A549 (cell line): ENCODE measurements around the gene IRX2. TPM values are rescaled to one million over a fixed set of nuclear protein-coding genes. Genes with fewer than 3 reads are reported as not detected.

Source experiments
- ATAC-seq, 2 experiments: fragments of 200-7000 bp in 1 of 2; fragments of >200 bp in 1 of 2; cut with Nextera tagmentation in 1 of 2; cut with Tn5 transposase in 1 of 2; 3 replicates each; pipeline versions ENCODE4 v1.8.0 to v1.9.1; 2018 to 2020; ENCODE audit warnings: mild to moderate bottlenecking in 1 of 2, moderate library complexity in 1 of 2
- CTCF ChIA-PET: fragments of 300-600 bp; sonication (Branson Sonifier 250); formaldehyde crosslinking; extraction: SDS; loops from one replicate; lab custom pipeline; 2021; ENCODE audit warnings: antibody characterized with exemption, inconsistent platforms; lab: Yijun Ruan, JAX
- POLR2A ChIA-PET: fragments of 350-600 bp; formaldehyde crosslinking; extraction: SDS; loops from one replicate; lab custom pipeline; 2021; ENCODE audit warnings: antibody characterized with exemption, inconsistent platforms; lab: Yijun Ruan, JAX
- DNase-seq, 2 experiments: peaks; one replicate each; pipeline versions ENCODE4 v3.0.0 to v3.0.0-alpha.2; 2011 to 2016; ENCODE audit warnings: low read depth in 1 of 2, low spot score in 1 of 2
- FAIRE-seq: peaks from 2 replicates; lab custom pipeline; 2011; peaks lifted over from hg19 to GRCh38; lab: Jason Lieb, UNC
- H3K27ac ChIP-seq, 2 experiments: fragments of >200 bp; sonication (Bioruptor Twin); formaldehyde crosslinking; 3 replicates each; pipeline ENCODE4 v1.5.1; 2016 to 2017
- H3K4me1 ChIP-seq: fragments of >200 bp; sonication (Bioruptor Twin); formaldehyde crosslinking; 3 replicates; pipeline ENCODE4 v1.6.1; 2016
- H3K4me2 ChIP-seq: fragments of >200 bp; sonication (Bioruptor Twin); formaldehyde crosslinking; 3 replicates; pipeline ENCODE4 v1.6.1; 2016
- H3K4me3 ChIP-seq: fragments of >200 bp; sonication (Bioruptor Twin); formaldehyde crosslinking; 3 replicates; pipeline ENCODE4 v1.5.1; 2016
- H3K9me3 ChIP-seq: fragments of >200 bp; sonication (Bioruptor Twin); formaldehyde crosslinking; 3 replicates; pipeline ENCODE4 v1.6.1; 2016
- BHLHE40 ChIP-seq: IDR thresholded peaks from 2 replicates; pipeline ENCODE4 v1.6.1; 2012; ENCODE audit warnings: low read depth, low read length, inconsistent platforms
- CBX8 ChIP-seq: fragments of 200-600 bp; sonication (generic); IDR thresholded peaks from 2 replicates; pipeline ENCODE4 v1.6.1; 2016
- CTCF ChIP-seq: fragments of >200 bp; sonication (Bioruptor Twin); formaldehyde crosslinking; IDR thresholded peaks from 3 replicates; pipeline ENCODE4 v1.5.1; 2016
- ELK1 ChIP-seq: fragments of 150-350 bp; IDR thresholded peaks from 2 replicates; pipeline ENCODE4 v1.6.1; 2014; ENCODE audit warnings: low read depth, mild to moderate bottlenecking, low read length
- EP300 ChIP-seq, 2 experiments: fragments of >200 bp; sonication (Bioruptor Twin); formaldehyde crosslinking; IDR thresholded peaks; 2 replicates in 1 of 2; 3 replicates in 1 of 2; pipeline ENCODE4 v1.6.1; 2016 to 2017
- FOSB ChIP-seq: fragments of 250-450 bp; sonication (Bioruptor Pico); IDR thresholded peaks from 2 replicates; pipeline ENCODE4 v1.5.0; 2020; ENCODE audit warnings: mild to moderate bottlenecking, moderate library complexity
- FOXS1 ChIP-seq: fragments of 250-450 bp; sonication (Bioruptor Pico); IDR thresholded peaks from 2 replicates; pipeline ENCODE4 v1.5.0; 2020; ENCODE audit warnings: mild to moderate bottlenecking, moderate library complexity
- HDAC2 ChIP-seq: fragments of 200-600 bp; sonication (generic); IDR thresholded peaks from 2 replicates; pipeline ENCODE4 v1.6.1; 2016
- HEYL ChIP-seq: fragments of 250-450 bp; sonication (Bioruptor Pico); IDR thresholded peaks from 2 replicates; pipeline ENCODE4 v1.8.0; 2021; ENCODE audit warnings: mild to moderate bottlenecking, moderate library complexity
- HOXA7 ChIP-seq: fragments of 250-450 bp; sonication (Bioruptor Pico); IDR thresholded peaks from 2 replicates; pipeline ENCODE4 v1.5.0; 2020; ENCODE audit warnings: mild to moderate bottlenecking, moderate library complexity
- HOXB5 ChIP-seq: fragments of 250-450 bp; sonication (Bioruptor Pico); IDR thresholded peaks from 2 replicates; pipeline ENCODE4 v1.5.0; 2020; ENCODE audit warnings: mild to moderate bottlenecking, moderate library complexity
- KDM1A ChIP-seq: fragments of 200-600 bp; sonication (generic); IDR thresholded peaks from 2 replicates; pipeline ENCODE4 v1.6.1; 2016; ENCODE audit warnings: low read depth, mild to moderate bottlenecking
- MAFK ChIP-seq: fragments of 450-650 bp; IDR thresholded peaks from 2 replicates; pipeline ENCODE4 v1.6.1; 2014; ENCODE audit not compliant: partially characterized antibody
- NPAS2 ChIP-seq: fragments of 250-450 bp; sonication (Bioruptor Pico); IDR thresholded peaks from 2 replicates; pipeline ENCODE4 v1.8.0; 2022; ENCODE audit warnings: mild to moderate bottlenecking, moderate library complexity, borderline replicate concordance
- PBX3 ChIP-seq: IDR thresholded peaks from 2 replicates; pipeline ENCODE4 v1.6.1; 2012
- POLR2A ChIP-seq: IDR thresholded peaks from 2 replicates; pipeline ENCODE4 v1.6.1; 2012; ENCODE audit warnings: mild to moderate bottlenecking, low read length
- RAD21 ChIP-seq, 2 experiments: fragments of >200 bp in 1 of 2; sonication (Bioruptor Twin) in 1 of 2; formaldehyde crosslinking in 1 of 2; IDR thresholded peaks in 1 of 2; conservative IDR thresholded peaks in 1 of 2; 2 replicates in 1 of 2; 3 replicates in 1 of 2; pipeline ENCODE4 v1.6.1; 2012 to 2018; ENCODE audit warnings: inconsistent platforms in 1 of 2
- RARB ChIP-seq: fragments of 250-450 bp; sonication (Bioruptor Pico); IDR thresholded peaks from 2 replicates; pipeline ENCODE4 v1.8.0; 2021; ENCODE audit warnings: mild to moderate bottlenecking, moderate library complexity
- REST ChIP-seq: fragments of 200-600 bp; sonication (generic); IDR thresholded peaks from 2 replicates; pipeline ENCODE4 v1.6.1; 2016; ENCODE audit warnings: antibody characterized with exemption, mild to moderate bottlenecking, moderate library complexity
- RFX5 ChIP-seq: fragments of 450-650 bp; IDR thresholded peaks from 2 replicates; pipeline ENCODE4 v1.7.1; 2014; ENCODE audit warnings: antibody characterized with exemption, mild to moderate bottlenecking, moderate library complexity
- RNF2 ChIP-seq: fragments of 200-600 bp; sonication (generic); IDR thresholded peaks from 2 replicates; pipeline ENCODE4 v1.6.1; 2016; ENCODE audit warnings: low read depth, mild to moderate bottlenecking, antibody characterized with exemption, moderate library complexity, borderline replicate concordance
- ZFP36 ChIP-seq: fragments of 450-650 bp; IDR thresholded peaks from 2 replicates; pipeline ENCODE4 v1.6.1; 2014; ENCODE audit warnings: borderline replicate concordance; ENCODE audit not compliant: partially characterized antibody
- ZNF302 ChIP-seq: fragments of 250-450 bp; sonication (Bioruptor Pico); IDR thresholded peaks from 2 replicates; pipeline ENCODE4 v1.9.0; 2021; ENCODE audit warnings: inconsistent platforms, mild to moderate bottlenecking, moderate library complexity
- whole genome bisulfite sequencing: methylation state at CpG from one replicate; pipeline ENCODE4 v1.1.6; 2017; ENCODE audit errors: missing lambda C conversion rate; 5-methylcytosine and 5-hydroxymethylcytosine counted together
- polyA plus RNA-seq, 4 experiments: library from polyadenylated mRNA; depleted of rRNA in 3 of 4; stranded (reverse); fragments of >200 nt; fragmentation: RNase III in 1 of 4; extraction: RNeasy Plus Mini Kit Qiagen cat#74134 plus additional on column Dnase treatment in 1 of 4; gene quantifications; 2 replicates in 3 of 4; 3 replicates in 1 of 4; pipeline ENCODE4 v1.2.3, GENCODE V29; 2011 to 2017
- TF ChIP-seq, protein P1 (sequence below): fragments of >200 bp; sonication (Bioruptor Twin); formaldehyde crosslinking; IDR thresholded peaks from 3 replicates; pipeline ENCODE4 v1.6.1; 2016

The IRX2 gene
- polyA plus RNA-seq, 2 of the 4 experiments (the other 2 are of a cell fraction), result 0.30 to 0.67 TPM

- ATAC-seq, result no peak
- TF ChIP-seq, protein P1, sequence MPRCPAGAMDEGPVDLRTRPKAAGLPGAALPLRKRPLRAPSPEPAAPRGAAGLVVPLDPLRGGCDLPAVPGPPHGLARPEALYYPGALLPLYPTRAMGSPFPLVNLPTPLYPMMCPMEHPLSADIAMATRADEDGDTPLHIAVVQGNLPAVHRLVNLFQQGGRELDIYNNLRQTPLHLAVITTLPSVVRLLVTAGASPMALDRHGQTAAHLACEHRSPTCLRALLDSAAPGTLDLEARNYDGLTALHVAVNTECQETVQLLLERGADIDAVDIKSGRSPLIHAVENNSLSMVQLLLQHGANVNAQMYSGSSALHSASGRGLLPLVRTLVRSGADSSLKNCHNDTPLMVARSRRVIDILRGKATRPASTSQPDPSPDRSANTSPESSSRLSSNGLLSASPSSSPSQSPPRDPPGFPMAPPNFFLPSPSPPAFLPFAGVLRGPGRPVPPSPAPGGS, result no peak
- TF ChIP-seq HDAC2 (no peak), NPAS2 (no peak), HOXA7 (CRISPR knock-in tag) (no peak), RAD21 (conservative IDR thresholded peaks at IDR 0.05 in 1 of 2, IDR thresholded peaks at IDR 0.05 in 1 of 2) (no peak), HOXB5 (CRISPR knock-in tag) (no peak), ELK1 (no peak), POLR2A (no peak), MAFK (no peak)
- TF ChIP-seq, all 56 proteins: peak for 0
- CTCF ChIA-PET, result interaction anchor here (1.0 to 1.5 kb wide), 2 partner anchors 11 to 24 kb away, joined by 3 to 4 read pairs; no protein-coding TSS in a partner anchor
- POLR2A ChIA-PET, result no interaction called here
- Histone ChIP-seq H3K9me3 (no peaks in the 10 kb centered on the region), H3K27ac (no peak overlapping the region), H3K4me2 (no peak overlapping the region), H3K4me3 (no peak overlapping the region), H3K4me1 (no peaks in the 10 kb centered on the region)
- 7% methylated on average over 9 of the region's 10 CpGs for WGBS
- FAIRE-seq (no peak), DNase-seq (no peak)
Observed at GRCh38 chr5:2738156-2738699, 13.2 kb downstream of the IRX2 start.

DNA sequence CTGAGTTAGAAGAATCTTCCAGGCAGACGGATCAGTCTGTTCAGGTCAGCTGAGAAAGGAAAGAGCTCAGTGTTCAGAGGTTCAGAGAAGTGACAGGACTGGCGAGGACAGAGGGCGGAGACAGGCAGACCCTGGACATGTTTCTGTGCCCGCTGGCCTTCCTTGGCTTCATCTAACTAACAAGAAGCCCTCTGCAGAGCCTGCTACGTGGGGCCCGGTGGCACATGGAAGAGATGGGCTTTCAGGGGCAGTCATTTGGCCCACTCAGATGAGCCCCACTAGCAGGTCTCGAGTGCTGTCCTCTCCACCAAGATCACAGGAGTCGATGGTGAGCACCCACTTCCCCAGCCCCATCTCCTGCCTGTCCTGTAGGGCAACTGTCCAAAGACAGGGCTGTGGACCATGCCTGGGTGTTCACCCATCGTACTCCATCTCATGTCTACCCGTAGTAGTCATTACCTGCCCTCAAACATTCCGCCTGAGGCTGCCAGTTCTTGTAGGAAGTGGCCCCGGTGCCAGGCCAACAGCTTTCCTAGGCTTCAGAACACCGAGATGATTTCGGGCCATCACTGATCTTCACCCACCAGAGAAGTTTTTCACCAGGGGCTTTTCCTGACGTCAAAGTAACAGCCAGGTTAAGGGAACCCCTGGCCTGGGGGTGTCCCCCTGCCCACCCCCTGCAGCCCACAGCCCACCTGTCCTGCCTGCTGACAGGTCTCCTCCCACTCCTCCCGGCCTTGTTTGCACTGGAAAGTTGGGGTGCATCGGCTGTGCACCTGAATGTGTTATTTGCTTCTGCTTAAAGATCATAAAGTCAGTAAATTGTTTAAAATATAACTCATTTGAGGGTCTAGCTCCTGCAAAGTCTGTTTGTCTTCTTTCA lies 14.0 kb downstream of the IRX2 start:
- DNase-seq (no peak), FAIRE-seq (no peak), ATAC-seq (no peak)
- TF ChIP-seq RNF2 (no peak), MAFK (no peak), HEYL (CRISPR knock-in tag) (no peak), BHLHE40 (no peak), PBX3 (no peak), NPAS2 (no peak), RARB (no peak), EP300 (IDR thresholded peaks at IDR 0.05) (no peak), FOXS1 (CRISPR knock-in tag) (no peak), ZNF302 (CRISPR knock-in tag) (no peak), HDAC2 (no peak), FOSB (no peak), KDM1A (no peak), ELK1 (no peak), ZFP36 (no peak), HOXB5 (CRISPR knock-in tag) (no peak), CTCF (no peak), REST (no peak), RFX5 (no peak), CBX8 (no peak)
- POLR2A ChIA-PET, result no interaction called here
- H3K4me3 ChIP-seq, result no peak overlapping the region
- WGBS, result 26% methylated on average over 17 of the region's 17 CpGs
- no peaks in the 10 kb centered on the region for H3K4me1 ChIP-seq
- H3K27ac ChIP-seq, result no peak overlapping the region
- CTCF ChIA-PET, result interaction anchor here (1.5 kb wide), 1 partner anchor 10 kb away, joined by 4 read pairs; no protein-coding TSS in a partner anchor
- H3K4me2 ChIP-seq, result no peak overlapping the region
- no peaks in the 10 kb centered on the region for H3K9me3 ChIP-seq
